GM23248 (cell line): ENCODE results near the gene BCL2. TPM values are rescaled to one million over a fixed set of nuclear protein-coding genes. Genes with fewer than 3 reads are reported as not detected.
A peak's percentile ranks its signal among the peaks of the same experiment; 100 is the strongest.

Source experiments
- DNase-seq: peaks from one replicate; pipeline ENCODE4 v3.0.0-alpha.2; 2015
- H2AFZ ChIP-seq: fragments of 200-600 bp; sonication (generic); 2 replicates; pipeline ENCODE4 v1.6.1; 2016; ENCODE audit warnings: antibody characterized with exemption
- H3F3A ChIP-seq: fragments of 200-600 bp; sonication (generic); 2 replicates; pipeline ENCODE4 v1.6.1; 2016; ENCODE audit warnings: mild to moderate bottlenecking, antibody characterized with exemption, mixed run types; ENCODE audit not compliant: insufficient read depth
- H3K27ac ChIP-seq: fragments of 200-600 bp; sonication (generic); 2 replicates; pipeline ENCODE4 v1.5.1; 2016; ENCODE audit warnings: mild to moderate bottlenecking
- H3K27me3 ChIP-seq: fragments of 200-600 bp; sonication (generic); replicated peaks from 2 replicates; pipeline ENCODE4 v1.6.1; 2016; ENCODE audit warnings: mild to moderate bottlenecking; ENCODE audit not compliant: insufficient read depth
- H3K36me3 ChIP-seq: fragments of 200-600 bp; sonication (generic); 2 replicates; pipeline ENCODE4 v1.6.1; 2016; ENCODE audit warnings: low read depth, mild to moderate bottlenecking
- H3K4me1 ChIP-seq: fragments of 200-600 bp; sonication (generic); 2 replicates; pipeline ENCODE4 v1.6.1; 2016; ENCODE audit warnings: mild to moderate bottlenecking; ENCODE audit not compliant: insufficient read depth
- H3K4me2 ChIP-seq: fragments of 200-600 bp; sonication (generic); one replicate; pipeline ENCODE4 v1.6.1; 2016; ENCODE audit warnings: mild to moderate bottlenecking; ENCODE audit not compliant: unreplicated experiment
- H3K4me3 ChIP-seq: fragments of 200-600 bp; sonication (generic); 2 replicates; pipeline ENCODE4 v1.5.1; 2016; ENCODE audit warnings: mild to moderate bottlenecking
- H3K79me2 ChIP-seq: fragments of 200-600 bp; sonication (generic); 2 replicates; pipeline ENCODE4 v1.6.1; 2016; ENCODE audit warnings: mild to moderate bottlenecking; ENCODE audit not compliant: insufficient read depth
- H3K9ac ChIP-seq: fragments of 200-600 bp; sonication (generic); 2 replicates; pipeline ENCODE4 v1.6.1; 2016; ENCODE audit warnings: mild to moderate bottlenecking
- H3K9me2 ChIP-seq: fragments of 200-600 bp; sonication (generic); 2 replicates; pipeline ENCODE4 v1.6.1; 2016; ENCODE audit warnings: mixed run types, mild to moderate bottlenecking, moderate library complexity; ENCODE audit not compliant: insufficient read depth
- H3K9me3 ChIP-seq: fragments of 200-600 bp; sonication (generic); one replicate; pipeline ENCODE4 v1.6.1; 2017; ENCODE audit warnings: low read depth
- H4K20me1 ChIP-seq: fragments of 200-600 bp; sonication (generic); 2 replicates; pipeline ENCODE4 v1.6.0; 2016; ENCODE audit not compliant: insufficient read depth
- EZH2 ChIP-seq: fragments of 200-600 bp; sonication (generic); IDR thresholded peaks from 2 replicates; pipeline ENCODE4 v1.6.1; 2018; ENCODE audit warnings: antibody characterized with exemption, mild to moderate bottlenecking; ENCODE audit not compliant: insufficient read depth, poor library complexity, severe bottlenecking
- EZH2phosphoT487 ChIP-seq: fragments of 200-600 bp; sonication (generic); IDR thresholded peaks from 2 replicates; pipeline ENCODE4 v1.6.1; 2018; ENCODE audit warnings: antibody characterized with exemption, moderate library complexity, mild to moderate bottlenecking, low read depth; ENCODE audit not compliant: insufficient read depth
- WGBS, 2 experiments: methylation state at CpG; one replicate each; pipeline ENCODE4 v1.1.6; 2015 to 2017; ENCODE audit warnings: low lambda C conversion rate in 2 of 2, low coverage in 1 of 2; ENCODE audit errors: missing lambda C conversion rate in 2 of 2; 5-methylcytosine and 5-hydroxymethylcytosine counted together
- in situ Hi-C: fragments of 300-500 bp; cut with MboI; formaldehyde crosslinking; loops from 2 replicates; pipeline ENCODE4 v1.15.0; 2020
- polyA plus RNA-seq: library from polyadenylated mRNA; unstranded; fragments of >200 nt; fragmentation: Nextera tagmentation; extraction: Ambion mirVana; gene quantifications from 2 replicates; pipeline ENCODE4 v1.2.1, GENCODE V29; 2016
- total RNA-seq: library from RNA; depleted of rRNA; stranded (reverse); fragments of >200 nt; shearing (Covaris generic); gene quantifications from 2 replicates; pipeline ENCODE4 v1.2.3, GENCODE V29; 2014

Gene BCL2
- total and polyA plus RNA-seq, 2 experiments from 2014 or later = 0.30 to 1.5 TPM

- Histone ChIP-seq H3K4me2 (no peak overlapping the region), H3K79me2 (no peaks in the 10 kb centered on the region), H2AFZ (no peak overlapping the region), H3F3A (peaks cover 20% of the 10 kb centered on the region; the same call in 1 of the 2 replicates), H3K9me2 (no peaks in the 10 kb centered on the region), H3K27ac (no peak overlapping the region), H3K36me3 (peaks cover 6% of the 10 kb centered on the region), H3K4me1 (no peaks in the 10 kb centered on the region; the same call in 1 of the 2 replicates), H4K20me1 (no peaks in the 10 kb centered on the region), H3K9ac (no peak overlapping the region), H3K27me3 (no peaks in the 10 kb centered on the region), H3K9me3 (no peaks in the 10 kb centered on the region), H3K4me3 (no peak overlapping the region)
- DNase-seq = no peak
- in situ Hi-C loops = loop anchor here (5.0 kb wide), 1 partner anchor 193 kb away; no protein-coding TSS in a partner anchor
- TF ChIP-seq EZH2 (no peak), EZH2phosphoT487 (no peak)
- 79 to 84% methylated on average over 11 of the region's 11 CpGs for WGBS, 2 experiments
Measured at GRCh38 chr18:63325086-63325686, 5.6 kb upstream of the BCL2 start.

DNA sequence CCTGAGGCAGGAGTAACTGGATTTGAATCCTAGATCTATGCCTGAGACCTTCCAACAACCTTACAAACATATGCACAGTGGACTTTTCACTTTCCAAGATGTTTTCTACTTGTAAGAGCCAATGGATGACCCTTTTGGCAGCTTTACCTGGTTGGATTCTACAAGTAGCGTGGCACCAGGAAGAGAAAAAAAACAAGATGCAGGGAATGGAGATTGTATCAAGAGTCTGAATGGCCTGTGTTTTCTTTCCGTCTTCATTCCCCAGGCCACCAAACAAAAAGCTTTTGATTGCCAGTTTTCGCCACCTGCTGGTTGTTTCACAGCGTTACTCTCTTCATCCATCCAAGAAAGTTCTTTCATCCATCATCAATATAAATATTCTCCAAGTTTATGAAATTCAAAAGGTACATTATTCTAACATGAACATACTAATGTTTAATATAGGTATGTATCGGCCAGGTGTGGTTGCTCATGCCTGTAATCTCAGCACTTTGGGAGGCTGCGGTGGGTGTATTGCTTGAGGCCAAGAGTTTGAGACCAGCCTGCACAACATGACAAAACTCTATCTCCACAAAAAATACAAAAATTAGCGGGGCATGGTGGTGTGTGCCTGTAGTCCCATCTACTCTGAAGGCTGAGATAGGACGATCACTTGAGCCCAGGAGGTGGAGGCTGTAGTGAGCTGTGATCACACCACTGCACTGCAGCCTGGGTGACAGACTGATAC lies 3.5 kb upstream of the BCL2 start:
- in situ Hi-C loops = loop anchor here (5.0 kb wide), 1 partner anchor 306 kb away; no protein-coding TSS in a partner anchor
- no peak for TF ChIP-seq EZH2phosphoT487
- no peaks in the 10 kb centered on the region for H3K9me2 ChIP-seq
- H3K36me3 ChIP-seq = no peaks in the 10 kb centered on the region
- whole genome bisulfite sequencing, 2 experiments = 12 to 13% methylated on average over 8 of the region's 8 CpGs
- no peak overlapping the region for H3K27ac ChIP-seq
- H3K4me3 ChIP-seq = no peak overlapping the region
- H3F3A ChIP-seq = peaks cover 16% of the 10 kb centered on the region; the same call in 1 of the 2 replicates
- no peak overlapping the region for H3K4me2 ChIP-seq
- H4K20me1 ChIP-seq = no peaks in the 10 kb centered on the region
- peak; percentile 84 for DNase-seq
- H3K27me3 ChIP-seq = no peaks in the 10 kb centered on the region
- peaks cover 8% of the 10 kb centered on the region; the same call in 1 of the 2 replicates for H3K4me1 ChIP-seq
- H3K9ac ChIP-seq = no peak overlapping the region; the same call in 1 of the 2 replicates
- peak overlapping the region; percentile 56 for H2AFZ ChIP-seq
- H3K79me2 ChIP-seq = no peaks in the 10 kb centered on the region
- no peaks in the 10 kb centered on the region for H3K9me3 ChIP-seq

- in situ Hi-C loops = loop anchor here (5.0 kb wide), 1 partner anchor 305 kb away; no protein-coding TSS in a partner anchor
- Histone ChIP-seq H3K4me2 (no peak overlapping the region), H3F3A (peaks cover 17% of the 10 kb centered on the region; the same call in 1 of the 2 replicates), H2AFZ (peak overlapping the region; percentile 56), H4K20me1 (no peaks in the 10 kb centered on the region), H3K9me3 (no peaks in the 10 kb centered on the region), H3K4me1 (peaks cover 8% of the 10 kb centered on the region; the same call in 1 of the 2 replicates), H3K27ac (no peak overlapping the region), H3K36me3 (no peaks in the 10 kb centered on the region), H3K4me3 (no peak overlapping the region), H3K9me2 (no peaks in the 10 kb centered on the region), H3K9ac (no peak overlapping the region), H3K27me3 (no peaks in the 10 kb centered on the region), H3K79me2 (no peaks in the 10 kb centered on the region)
- DNase-seq = no peak
- TF ChIP-seq EZH2phosphoT487 (no peak), EZH2 (no peak)
- 73 to 74% methylated on average over 4 of the region's 4 CpGs for WGBS, 2 experiments
Measured at GRCh38 chr18:63322206-63322605, 2.6 kb upstream of the BCL2 start.

DNA sequence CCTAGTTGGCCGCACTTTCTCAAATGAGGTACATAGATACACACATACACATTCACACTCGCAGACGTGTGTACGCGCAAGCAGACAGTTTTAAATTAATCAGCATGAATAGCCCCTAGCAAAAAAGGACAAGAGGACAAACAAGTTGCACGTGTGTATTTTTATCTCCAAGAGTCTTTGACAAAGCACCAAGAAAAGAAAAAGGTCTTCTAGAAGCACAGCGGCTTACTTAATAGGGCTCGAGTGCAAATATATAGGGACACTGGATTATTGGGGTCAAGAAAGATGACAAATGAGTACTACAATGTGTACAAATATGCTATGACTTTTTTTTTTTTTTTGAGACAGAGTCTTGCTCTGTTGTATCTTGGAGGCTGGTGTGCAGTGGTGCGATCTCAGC lies 1.7 kb upstream of the BCL2 start:
- H3K9ac ChIP-seq = no peak overlapping the region
- H3K27me3 ChIP-seq = no peaks in the 10 kb centered on the region
- H3K27ac ChIP-seq = no peak overlapping the region
- WGBS, 2 experiments = 88 to 90% methylated on average over 9 of the region's 9 CpGs
- TF ChIP-seq EZH2phosphoT487 = no peak
- TF ChIP-seq EZH2 = no peak
- H4K20me1 ChIP-seq = no peaks in the 10 kb centered on the region
- no peak overlapping the region for H3K4me2 ChIP-seq
- in situ Hi-C loops = loop anchor here (5.0 kb wide), 1 partner anchor 304 kb away; no protein-coding TSS in a partner anchor
- no peaks in the 10 kb centered on the region for H3K79me2 ChIP-seq
- H3F3A ChIP-seq = peaks cover 20% of the 10 kb centered on the region; the same call in 1 of the 2 replicates
- no peak overlapping the region for H3K4me3 ChIP-seq
- no peaks in the 10 kb centered on the region for H3K9me2 ChIP-seq
- peaks cover 8% of the 10 kb centered on the region; the same call in 1 of the 2 replicates for H3K4me1 ChIP-seq
- H3K36me3 ChIP-seq = no peaks in the 10 kb centered on the region
- DNase-seq = no peak
- no peak overlapping the region for H2AFZ ChIP-seq
- H3K9me3 ChIP-seq = no peaks in the 10 kb centered on the region
